ENCODE data around the gene CEP170.

CEP170 gene

DNA sequence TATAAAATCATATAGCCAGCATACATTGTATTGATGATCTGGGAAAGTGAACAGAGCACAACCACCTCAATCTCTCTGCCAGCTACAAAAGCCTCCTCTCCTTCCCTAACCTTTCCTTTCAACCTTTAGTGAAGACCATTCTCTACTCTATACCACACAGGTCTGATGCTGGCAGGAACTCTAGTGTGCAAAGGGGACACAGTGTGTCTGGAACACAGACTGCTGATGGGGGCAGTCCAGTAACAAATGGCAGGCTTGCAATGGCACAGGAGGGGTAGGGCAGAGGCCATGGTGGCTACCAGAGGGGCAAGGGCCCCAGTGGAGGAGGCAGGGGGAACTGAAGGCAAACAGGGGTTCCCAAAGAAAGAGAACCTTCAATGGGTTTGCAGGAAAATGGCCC is 37.0 kb downstream of the CEP170 start:
- TF ChIP-seq RAD21 (IDR thresholded peaks at IDR 0.05; ENCODE audit: low read depth) = no peak
- TF ChIP-seq, protein P1, sequence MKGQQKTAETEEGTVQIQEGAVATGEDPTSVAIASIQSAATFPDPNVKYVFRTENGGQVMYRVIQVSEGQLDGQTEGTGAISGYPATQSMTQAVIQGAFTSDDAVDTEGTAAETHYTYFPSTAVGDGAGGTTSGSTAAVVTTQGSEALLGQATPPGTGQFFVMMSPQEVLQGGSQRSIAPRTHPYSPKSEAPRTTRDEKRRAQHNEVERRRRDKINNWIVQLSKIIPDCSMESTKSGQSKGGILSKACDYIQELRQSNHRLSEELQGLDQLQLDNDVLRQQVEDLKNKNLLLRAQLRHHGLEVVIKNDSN (IDR thresholded peaks at IDR 0.05) = no peak
- no peak for TF ChIP-seq CREB1 (IDR thresholded peaks at IDR 0.05; ENCODE audit: low read depth)
- TF ChIP-seq ZBTB7A (IDR thresholded peaks at IDR 0.05; ENCODE audit: low read depth) = no peak
- no peak for TF ChIP-seq FOXM1 (IDR thresholded peaks at IDR 0.05; ENCODE audit: borderline replicate concordance, low read depth)
- TF ChIP-seq NFIC (IDR thresholded peaks at IDR 0.05) = no peak
- TF ChIP-seq TCF12 (IDR thresholded peaks at IDR 0.05; ENCODE audit: low read depth) = no peak
- TF ChIP-seq, protein P2, sequence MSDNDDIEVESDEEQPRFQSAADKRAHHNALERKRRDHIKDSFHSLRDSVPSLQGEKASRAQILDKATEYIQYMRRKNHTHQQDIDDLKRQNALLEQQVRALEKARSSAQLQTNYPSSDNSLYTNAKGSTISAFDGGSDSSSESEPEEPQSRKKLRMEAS (IDR thresholded peaks at IDR 0.05) = no peak
- TF ChIP-seq YY1 (IDR thresholded peaks at IDR 0.05; ENCODE audit: low read depth) = no peak
- TF ChIP-seq TEAD4 (IDR thresholded peaks at IDR 0.05) = no peak
- no peak for TF ChIP-seq EP300 (IDR thresholded peaks at IDR 0.05; ENCODE audit: borderline replicate concordance)
- TF ChIP-seq CEBPB (IDR thresholded peaks at IDR 0.05) = no peak
- no peak for TF ChIP-seq EGR1 (IDR thresholded peaks at IDR 0.05)

DNA sequence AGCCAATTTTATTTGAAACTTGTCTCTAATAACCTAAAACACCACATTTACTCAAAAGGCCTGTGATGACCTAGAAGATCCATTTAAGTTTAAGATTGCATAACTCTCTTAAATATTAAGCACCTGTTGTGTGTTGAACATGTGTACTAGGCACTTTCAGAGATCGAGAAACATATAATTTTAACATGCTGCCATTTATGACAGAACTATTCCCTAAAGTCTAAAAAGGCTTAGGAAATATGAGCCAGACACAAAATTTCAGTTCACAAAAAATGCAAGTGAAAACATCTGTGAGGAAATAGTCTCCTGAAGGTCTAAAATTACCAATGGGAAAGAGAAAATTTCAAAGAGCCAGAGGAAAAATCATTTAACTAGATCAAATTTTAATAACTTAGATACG is 37.7 kb downstream of the CEP170 start:
- TF ChIP-seq TEAD4 (IDR thresholded peaks at IDR 0.05) = no peak
- TF ChIP-seq CREB1 (IDR thresholded peaks at IDR 0.05; ENCODE audit: low read depth) = no peak
- TF ChIP-seq, protein P2 (IDR thresholded peaks at IDR 0.05) = no peak

DNA sequence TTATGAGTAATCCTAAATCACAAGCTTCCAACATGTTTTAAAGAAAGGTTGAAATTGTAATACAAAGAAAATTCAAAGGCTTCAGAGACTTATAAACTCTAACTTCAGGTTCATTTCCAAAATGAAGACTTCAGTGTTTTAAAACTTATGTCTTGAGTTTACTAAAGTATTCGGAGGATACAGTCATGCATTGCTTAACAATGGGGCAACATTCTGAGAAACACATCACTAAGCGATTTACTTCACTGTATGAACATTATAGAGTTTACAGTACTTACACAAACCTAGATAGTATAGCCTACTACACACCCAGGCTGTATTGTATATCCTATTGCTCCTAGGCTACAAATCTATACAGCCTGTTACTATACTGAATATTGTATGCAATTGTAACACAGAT is 38.3 kb downstream of the CEP170 start:
- TF ChIP-seq ZBTB7A (IDR thresholded peaks at IDR 0.05; ENCODE audit: low read depth) = no peak
- no peak for TF ChIP-seq CEBPB (IDR thresholded peaks at IDR 0.05)
- no peak for TF ChIP-seq EP300 (IDR thresholded peaks at IDR 0.05; ENCODE audit: borderline replicate concordance)
- no peak for TF ChIP-seq EGR1 (IDR thresholded peaks at IDR 0.05)
- no peak for TF ChIP-seq CREB1 (IDR thresholded peaks at IDR 0.05; ENCODE audit: low read depth)
- no peak for TF ChIP-seq YY1 (IDR thresholded peaks at IDR 0.05; ENCODE audit: low read depth)
- no peak for TF ChIP-seq FOXM1 (IDR thresholded peaks at IDR 0.05; ENCODE audit: borderline replicate concordance, low read depth)
- TF ChIP-seq, protein P1 (IDR thresholded peaks at IDR 0.05) = no peak
- TF ChIP-seq, protein P3, sequence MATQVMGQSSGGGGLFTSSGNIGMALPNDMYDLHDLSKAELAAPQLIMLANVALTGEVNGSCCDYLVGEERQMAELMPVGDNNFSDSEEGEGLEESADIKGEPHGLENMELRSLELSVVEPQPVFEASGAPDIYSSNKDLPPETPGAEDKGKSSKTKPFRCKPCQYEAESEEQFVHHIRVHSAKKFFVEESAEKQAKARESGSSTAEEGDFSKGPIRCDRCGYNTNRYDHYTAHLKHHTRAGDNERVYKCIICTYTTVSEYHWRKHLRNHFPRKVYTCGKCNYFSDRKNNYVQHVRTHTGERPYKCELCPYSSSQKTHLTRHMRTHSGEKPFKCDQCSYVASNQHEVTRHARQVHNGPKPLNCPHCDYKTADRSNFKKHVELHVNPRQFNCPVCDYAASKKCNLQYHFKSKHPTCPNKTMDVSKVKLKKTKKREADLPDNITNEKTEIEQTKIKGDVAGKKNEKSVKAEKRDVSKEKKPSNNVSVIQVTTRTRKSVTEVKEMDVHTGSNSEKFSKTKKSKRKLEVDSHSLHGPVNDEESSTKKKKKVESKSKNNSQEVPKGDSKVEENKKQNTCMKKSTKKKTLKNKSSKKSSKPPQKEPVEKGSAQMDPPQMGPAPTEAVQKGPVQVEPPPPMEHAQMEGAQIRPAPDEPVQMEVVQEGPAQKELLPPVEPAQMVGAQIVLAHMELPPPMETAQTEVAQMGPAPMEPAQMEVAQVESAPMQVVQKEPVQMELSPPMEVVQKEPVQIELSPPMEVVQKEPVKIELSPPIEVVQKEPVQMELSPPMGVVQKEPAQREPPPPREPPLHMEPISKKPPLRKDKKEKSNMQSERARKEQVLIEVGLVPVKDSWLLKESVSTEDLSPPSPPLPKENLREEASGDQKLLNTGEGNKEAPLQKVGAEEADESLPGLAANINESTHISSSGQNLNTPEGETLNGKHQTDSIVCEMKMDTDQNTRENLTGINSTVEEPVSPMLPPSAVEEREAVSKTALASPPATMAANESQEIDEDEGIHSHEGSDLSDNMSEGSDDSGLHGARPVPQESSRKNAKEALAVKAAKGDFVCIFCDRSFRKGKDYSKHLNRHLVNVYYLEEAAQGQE (IDR thresholded peaks at IDR 0.05; ENCODE audit: low read depth) = no peak
- TF ChIP-seq RAD21 (IDR thresholded peaks at IDR 0.05; ENCODE audit: low read depth) = no peak
- TF ChIP-seq TEAD4 (IDR thresholded peaks at IDR 0.05) = no peak
- TF ChIP-seq TAF1 (IDR thresholded peaks at IDR 0.05; ENCODE audit: low read depth) = no peak
- no peak for TF ChIP-seq TCF12 (IDR thresholded peaks at IDR 0.05; ENCODE audit: low read depth)
- TF ChIP-seq, protein P2 (IDR thresholded peaks at IDR 0.05) = no peak
- no peak for TF ChIP-seq NFIC (IDR thresholded peaks at IDR 0.05)

DNA sequence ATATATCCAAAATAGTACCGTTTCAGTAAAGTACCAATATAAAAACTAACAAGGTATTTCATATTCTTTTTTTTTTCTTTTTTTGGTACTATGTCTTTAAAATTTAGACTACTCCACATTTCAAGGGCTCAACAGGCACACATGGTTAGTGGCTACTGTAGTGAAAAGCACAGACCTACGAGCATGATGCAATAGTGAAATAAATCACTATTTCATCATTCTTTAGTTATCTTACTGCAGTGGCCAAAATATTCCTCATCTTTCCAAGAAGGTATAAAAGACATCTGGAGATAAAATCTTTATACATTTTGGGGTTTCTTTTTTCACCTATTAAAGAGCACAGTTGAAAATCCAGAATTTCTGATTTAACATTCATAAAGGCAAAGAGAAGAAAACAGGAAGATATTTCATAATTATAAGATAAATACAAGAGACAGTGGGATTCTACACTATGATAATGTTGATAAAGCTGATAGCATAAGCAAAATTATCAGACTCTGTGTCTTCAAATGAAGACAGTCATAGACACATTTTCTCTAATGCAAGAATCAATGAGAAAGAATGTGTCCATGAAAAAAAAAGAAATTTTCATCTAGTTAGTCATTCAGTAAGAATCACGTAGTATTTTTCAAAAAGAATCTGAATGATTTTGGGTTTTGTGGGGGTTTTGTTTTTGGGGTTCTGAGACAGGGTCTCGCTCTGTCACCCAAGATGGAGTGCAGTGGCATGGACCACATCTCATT is 41.9 kb downstream of the CEP170 start:
- TF ChIP-seq YY1 (IDR thresholded peaks at IDR 0.05; ENCODE audit: low read depth) (no peak), CEBPB (IDR thresholded peaks at IDR 0.05) (peak; percentile 57)

DNA sequence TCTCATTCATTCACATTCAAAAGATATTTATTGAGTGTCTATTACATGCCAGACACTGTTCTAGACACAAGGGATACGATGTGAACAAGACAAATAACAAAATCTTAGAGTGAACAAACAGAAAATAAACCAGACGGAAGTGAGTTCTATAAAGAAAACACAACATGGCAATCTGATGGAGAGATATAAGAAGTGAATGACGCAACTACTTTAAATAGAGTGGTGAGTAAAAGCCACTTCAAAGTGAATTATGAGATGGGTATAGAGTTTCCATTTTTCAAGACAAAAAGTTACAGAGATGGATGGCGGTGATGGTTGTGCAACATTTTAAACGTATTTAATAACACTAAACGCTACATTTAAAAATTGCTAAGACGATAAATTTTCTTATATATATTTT is 75.4 kb downstream of the CEP170 start:
- TF ChIP-seq ZBTB7A (IDR thresholded peaks at IDR 0.05; ENCODE audit: low read depth) (no peak), EP300 (IDR thresholded peaks at IDR 0.05; ENCODE audit: borderline replicate concordance) (no peak), FOXM1 (IDR thresholded peaks at IDR 0.05; ENCODE audit: borderline replicate concordance, low read depth) (no peak), EGR1 (IDR thresholded peaks at IDR 0.05) (no peak), CREB1 (IDR thresholded peaks at IDR 0.05; ENCODE audit: low read depth) (no peak), YY1 (IDR thresholded peaks at IDR 0.05; ENCODE audit: low read depth) (no peak), TEAD4 (IDR thresholded peaks at IDR 0.05) (no peak), CEBPB (IDR thresholded peaks at IDR 0.05) (no peak), RAD21 (IDR thresholded peaks at IDR 0.05; ENCODE audit: low read depth) (no peak), NFIC (IDR thresholded peaks at IDR 0.05) (no peak), TCF12 (IDR thresholded peaks at IDR 0.05; ENCODE audit: low read depth) (no peak), TAF1 (IDR thresholded peaks at IDR 0.05; ENCODE audit: low read depth) (no peak)
- TF ChIP-seq, protein P1 (IDR thresholded peaks at IDR 0.05) = no peak
- TF ChIP-seq, protein P3 (IDR thresholded peaks at IDR 0.05; ENCODE audit: low read depth) = no peak
- TF ChIP-seq, protein P2 (IDR thresholded peaks at IDR 0.05) = no peak

All from Ishikawa (cell line).